Hepatocyte (in vitro differentiated cells): ENCODE data around the gene TMCC1. TPM values are rescaled to one million over a fixed set of nuclear protein-coding genes. Genes with fewer than 3 reads are reported as not detected.

Source experiments
- DNase-seq: peaks from one replicate; pipeline ENCODE4 v3.0.0-alpha.2; 2016; ENCODE audit warnings: low spot score
- H2AFZ ChIP-seq: fragments of 200-600 bp; sonication (generic); 2 replicates; pipeline ENCODE4 v1.6.0; 2016; ENCODE audit warnings: antibody characterized with exemption, mild to moderate bottlenecking
- H3K27ac ChIP-seq: fragments of 200-600 bp; sonication (generic); 2 replicates; pipeline ENCODE4 v1.5.1; 2016; ENCODE audit warnings: mild to moderate bottlenecking
- H3K27me3 ChIP-seq: fragments of 200-600 bp; sonication (generic); 2 replicates; pipeline ENCODE4 v1.6.1; 2016
- H3K36me3 ChIP-seq: fragments of 200-600 bp; sonication (generic); replicated peaks from 2 replicates; pipeline ENCODE4 v1.5.1; 2016; ENCODE audit warnings: low read depth; ENCODE audit not compliant: insufficient read depth
- H3K4me1 ChIP-seq: fragments of 200-600 bp; sonication (generic); 2 replicates; pipeline ENCODE4 v1.5.1; 2016; ENCODE audit warnings: mild to moderate bottlenecking, moderate library complexity; ENCODE audit not compliant: insufficient read depth
- H3K4me2 ChIP-seq: fragments of 200-600 bp; sonication (generic); 2 replicates; pipeline ENCODE4 v1.6.0; 2016
- H3K4me3 ChIP-seq: fragments of 200-600 bp; sonication (generic); 2 replicates; pipeline ENCODE4 v1.5.1; 2016; ENCODE audit warnings: mild to moderate bottlenecking
- H3K79me2 ChIP-seq: fragments of 200-600 bp; sonication (generic); 2 replicates; pipeline ENCODE4 v1.6.0; 2017; ENCODE audit warnings: mild to moderate bottlenecking
- H3K9me2 ChIP-seq: fragments of 200-600 bp; sonication (generic); replicated peaks from 2 replicates; pipeline ENCODE4 v1.6.0; 2017; ENCODE audit warnings: mild to moderate bottlenecking; ENCODE audit not compliant: insufficient read depth
- H3K9me3 ChIP-seq: fragments of 200-600 bp; sonication (generic); 2 replicates; pipeline ENCODE4 v1.5.1; 2016; ENCODE audit warnings: low read depth, mild to moderate bottlenecking
- H4K20me1 ChIP-seq: fragments of 200-600 bp; sonication (generic); 2 replicates; pipeline ENCODE4 v1.6.0; 2016; ENCODE audit warnings: mild to moderate bottlenecking; ENCODE audit not compliant: insufficient read depth, poor library complexity, severe bottlenecking
- CTCF ChIP-seq: fragments of 200-600 bp; sonication (generic); IDR thresholded peaks from 2 replicates; pipeline ENCODE4 v1.5.1; 2016; ENCODE audit warnings: antibody characterized with exemption, mild to moderate bottlenecking; ENCODE audit not compliant: poor library complexity
- EZH2 ChIP-seq: fragments of 200-600 bp; sonication (generic); IDR thresholded peaks from 2 replicates; pipeline ENCODE4 v1.6.1; 2016; ENCODE audit warnings: antibody characterized with exemption, mild to moderate bottlenecking, borderline replicate concordance
- EZH2phosphoT487 ChIP-seq: fragments of 200-600 bp; sonication (generic); IDR thresholded peaks from one replicate; pipeline ENCODE4 v1.6.1; 2018; ENCODE audit warnings: antibody characterized with exemption, mild to moderate bottlenecking, low read depth, moderate library complexity; ENCODE audit not compliant: unreplicated experiment, severe bottlenecking
- WGBS: methylation state at CpG from one replicate; pipeline ENCODE4 v1.1.6; 2016; ENCODE audit warnings: low lambda C conversion rate; ENCODE audit errors: missing lambda C conversion rate; 5-methylcytosine and 5-hydroxymethylcytosine counted together
- polyA plus RNA-seq: library from polyadenylated mRNA; unstranded; fragments of >200 nt; fragmentation: Nextera tagmentation; extraction: Ambion mirVana; gene quantifications from 2 replicates; pipeline ENCODE4 v1.2.1, GENCODE V29; 2016
- total RNA-seq: library from RNA; depleted of rRNA; stranded (reverse); fragments of >200 nt; gene quantifications from 2 replicates; pipeline ENCODE4 v1.2.3, GENCODE V29; 2014

TMCC1 gene
- total and polyA plus RNA-seq, 2 experiments from 2014 or later, result 7.0 to 17.3 TPM

DNA sequence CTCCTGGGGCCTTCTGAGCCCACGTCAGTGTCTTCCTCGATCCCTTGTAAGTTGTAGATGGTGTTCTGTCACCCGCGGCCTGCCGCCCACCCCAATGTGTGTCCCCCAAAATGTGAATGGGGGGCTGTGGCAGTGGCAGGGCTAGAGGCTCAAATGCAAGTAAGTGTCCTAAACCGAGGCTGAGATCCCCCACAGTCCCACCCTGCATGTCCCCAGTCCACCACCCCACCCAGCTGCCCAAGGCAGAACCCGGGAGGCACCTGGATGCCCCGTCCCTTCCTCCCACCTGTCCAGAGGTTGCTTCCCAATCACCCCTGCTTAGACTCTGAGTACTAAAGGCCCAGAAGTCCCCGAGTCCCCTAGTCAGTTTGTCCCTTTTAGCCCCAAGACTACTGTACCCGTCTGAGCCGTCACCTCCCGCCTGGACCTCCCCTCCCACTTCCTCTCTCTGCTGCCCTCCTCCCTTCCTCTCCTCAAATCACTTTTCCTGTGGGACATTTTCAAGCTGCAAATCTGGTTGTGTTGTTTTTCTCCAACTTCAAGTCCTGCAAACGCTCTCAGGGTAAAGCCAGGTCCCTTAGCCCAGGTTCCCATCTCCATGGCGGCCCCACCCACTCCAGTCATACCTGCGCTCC is 275.2 kb downstream of the TMCC1 start:
- no peak overlapping the region for H3K4me2 ChIP-seq
- DNase-seq, result no peak
- TF ChIP-seq EZH2phosphoT487 (no peak), EZH2 (no peak), CTCF (no peak)
- no peaks in the 10 kb centered on the region for H3K36me3 ChIP-seq
- H3K4me3 ChIP-seq, result no peak overlapping the region
- no peaks in the 10 kb centered on the region for H4K20me1 ChIP-seq
- peaks cover under 1% of the 10 kb centered on the region for H3K4me1 ChIP-seq
- no peaks in the 10 kb centered on the region for H3K9me3 ChIP-seq
- H3K27me3 ChIP-seq, result no peaks in the 10 kb centered on the region
- no peaks in the 10 kb centered on the region for H3K9me2 ChIP-seq
- H3K27ac ChIP-seq, result no peak overlapping the region
- H2AFZ ChIP-seq, result no peak overlapping the region
- WGBS, result 80% methylated on average over 15 of the region's 15 CpGs
- no peaks in the 10 kb centered on the region for H3K79me2 ChIP-seq

GRCh38 chr3:129617381-129618185 is 275.9 kb downstream of the TMCC1 start:
- Histone ChIP-seq H3K9me2 (no peaks in the 10 kb centered on the region), H3K4me1 (no peaks in the 10 kb centered on the region), H3K4me2 (no peak overlapping the region), H4K20me1 (no peaks in the 10 kb centered on the region), H3K79me2 (no peaks in the 10 kb centered on the region), H3K27ac (no peak overlapping the region), H3K27me3 (no peaks in the 10 kb centered on the region), H3K36me3 (no peaks in the 10 kb centered on the region), H3K9me3 (no peaks in the 10 kb centered on the region), H3K4me3 (no peak overlapping the region), H2AFZ (no peak overlapping the region)
- 92% methylated on average over 12 of the region's 12 CpGs for WGBS
- TF ChIP-seq EZH2 (no peak), CTCF (no peak), EZH2phosphoT487 (no peak)
- DNase-seq, result no peak

DNA sequence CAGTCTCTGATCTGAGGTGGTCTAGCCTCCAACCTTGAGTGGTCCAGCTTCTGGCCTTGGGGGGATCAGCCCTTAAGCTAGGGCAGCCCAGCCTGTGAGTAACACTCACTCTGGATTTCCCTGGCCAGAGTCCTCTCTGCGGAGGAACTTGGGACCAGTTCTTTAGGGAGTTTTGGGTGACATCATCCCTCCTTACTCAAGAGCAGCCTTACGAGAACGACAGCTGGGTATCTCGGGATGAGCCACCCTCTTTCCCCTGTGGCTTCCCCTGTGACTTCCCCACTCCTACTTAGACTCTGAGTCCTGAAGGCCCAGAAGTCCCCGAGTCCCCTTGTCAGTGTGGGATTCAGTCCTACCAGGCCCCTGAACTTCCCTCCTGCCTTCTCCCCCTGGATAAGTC is 276.8 kb downstream of the TMCC1 start:
- no peak overlapping the region for H3K27ac ChIP-seq
- no peaks in the 10 kb centered on the region for H3K36me3 ChIP-seq
- no peak overlapping the region for H3K4me3 ChIP-seq
- H3K9me2 ChIP-seq, result no peaks in the 10 kb centered on the region
- H3K4me2 ChIP-seq, result no peak overlapping the region
- H4K20me1 ChIP-seq, result no peaks in the 10 kb centered on the region
- no peaks in the 10 kb centered on the region for H3K79me2 ChIP-seq
- 76% methylated on average over 5 of the region's 5 CpGs for WGBS
- H3K4me1 ChIP-seq, result peaks cover 5% of the 10 kb centered on the region
- TF ChIP-seq EZH2 (no peak), CTCF (no peak), EZH2phosphoT487 (no peak)
- H3K9me3 ChIP-seq, result no peaks in the 10 kb centered on the region
- no peak for DNase-seq
- no peak overlapping the region for H2AFZ ChIP-seq
- H3K27me3 ChIP-seq, result no peaks in the 10 kb centered on the region
